AML-193 (cell line): ENCODE results near the gene DHPS.
"Not testable (repeated sequence)": the region's sequence is repeated elsewhere in the genome, so short reads cannot be mapped to it uniquely, and the experiment has no call there.

Experiments
- DNase-seq, 2 experiments: peaks; one replicate each; lab custom pipeline; 2025; lab: John Stamatoyannopoulos, UW

Gene DHPS

GRCh38 chr19:12646551-12646950, 35.1 kb downstream of the DHPS start:
- DNase-seq, result no peak

- DNase-seq, result not testable (repeated sequence)
Measured at GRCh38 chr19:12643716-12644115, 38.0 kb downstream of the DHPS start.

GRCh38 chr19:12642506-12642905, 39.2 kb downstream of the DHPS start:
- DNase-seq, result no peak

GRCh38 chr19:12641456-12641855, 40.2 kb downstream of the DHPS start:
- DNase-seq, result no peak

- DNase-seq, result peak; percentile 69 to 80
Measured at GRCh38 chr19:12639901-12640613, 41.6 kb downstream of the DHPS start.

- DNase-seq, result no peak
Measured at GRCh38 chr19:12638611-12639182, 43.0 kb downstream of the DHPS start.

GRCh38 chr19:12636631-12637030, 45.0 kb downstream of the DHPS start:
- DNase-seq, result no peak

- no peak for DNase-seq
Measured at GRCh38 chr19:12629215-12629614, 52.5 kb downstream of the DHPS start.

- no peak for DNase-seq
Measured at GRCh38 chr19:12628040-12629022, 53.3 kb downstream of the DHPS start.

- no peak for DNase-seq
Measured at GRCh38 chr19:12626958-12627357, 54.7 kb downstream of the DHPS start.
